ENCODE results near the gene ITPR1.

Gene ITPR1

DNA sequence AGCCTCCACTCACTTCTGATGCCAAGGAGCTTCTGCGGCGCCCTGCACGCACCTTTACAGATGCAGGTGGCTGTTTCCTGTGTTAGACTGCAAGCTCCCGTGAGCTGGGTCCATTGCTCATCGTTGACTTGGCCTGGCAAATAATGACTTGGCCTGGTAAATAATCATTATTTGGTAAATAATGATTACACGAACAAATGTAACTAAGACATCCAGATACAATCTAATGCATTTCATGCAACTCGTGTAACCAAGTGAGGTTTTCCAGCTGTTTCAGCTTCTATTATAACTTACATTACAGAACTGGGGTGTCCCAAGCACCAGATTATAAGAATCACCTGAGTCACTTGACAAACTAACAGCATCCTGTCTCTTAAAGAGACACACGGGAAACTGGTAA, 394.0 kb downstream of the ITPR1 start:
- TF ChIP-seq, protein P1, sequence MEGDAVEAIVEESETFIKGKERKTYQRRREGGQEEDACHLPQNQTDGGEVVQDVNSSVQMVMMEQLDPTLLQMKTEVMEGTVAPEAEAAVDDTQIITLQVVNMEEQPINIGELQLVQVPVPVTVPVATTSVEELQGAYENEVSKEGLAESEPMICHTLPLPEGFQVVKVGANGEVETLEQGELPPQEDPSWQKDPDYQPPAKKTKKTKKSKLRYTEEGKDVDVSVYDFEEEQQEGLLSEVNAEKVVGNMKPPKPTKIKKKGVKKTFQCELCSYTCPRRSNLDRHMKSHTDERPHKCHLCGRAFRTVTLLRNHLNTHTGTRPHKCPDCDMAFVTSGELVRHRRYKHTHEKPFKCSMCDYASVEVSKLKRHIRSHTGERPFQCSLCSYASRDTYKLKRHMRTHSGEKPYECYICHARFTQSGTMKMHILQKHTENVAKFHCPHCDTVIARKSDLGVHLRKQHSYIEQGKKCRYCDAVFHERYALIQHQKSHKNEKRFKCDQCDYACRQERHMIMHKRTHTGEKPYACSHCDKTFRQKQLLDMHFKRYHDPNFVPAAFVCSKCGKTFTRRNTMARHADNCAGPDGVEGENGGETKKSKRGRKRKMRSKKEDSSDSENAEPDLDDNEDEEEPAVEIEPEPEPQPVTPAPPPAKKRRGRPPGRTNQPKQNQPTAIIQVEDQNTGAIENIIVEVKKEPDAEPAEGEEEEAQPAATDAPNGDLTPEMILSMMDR (IDR thresholded peaks at IDR 0.05; ENCODE audit: low read depth, low read length): no peak
- DNase-seq: no peak

DNA sequence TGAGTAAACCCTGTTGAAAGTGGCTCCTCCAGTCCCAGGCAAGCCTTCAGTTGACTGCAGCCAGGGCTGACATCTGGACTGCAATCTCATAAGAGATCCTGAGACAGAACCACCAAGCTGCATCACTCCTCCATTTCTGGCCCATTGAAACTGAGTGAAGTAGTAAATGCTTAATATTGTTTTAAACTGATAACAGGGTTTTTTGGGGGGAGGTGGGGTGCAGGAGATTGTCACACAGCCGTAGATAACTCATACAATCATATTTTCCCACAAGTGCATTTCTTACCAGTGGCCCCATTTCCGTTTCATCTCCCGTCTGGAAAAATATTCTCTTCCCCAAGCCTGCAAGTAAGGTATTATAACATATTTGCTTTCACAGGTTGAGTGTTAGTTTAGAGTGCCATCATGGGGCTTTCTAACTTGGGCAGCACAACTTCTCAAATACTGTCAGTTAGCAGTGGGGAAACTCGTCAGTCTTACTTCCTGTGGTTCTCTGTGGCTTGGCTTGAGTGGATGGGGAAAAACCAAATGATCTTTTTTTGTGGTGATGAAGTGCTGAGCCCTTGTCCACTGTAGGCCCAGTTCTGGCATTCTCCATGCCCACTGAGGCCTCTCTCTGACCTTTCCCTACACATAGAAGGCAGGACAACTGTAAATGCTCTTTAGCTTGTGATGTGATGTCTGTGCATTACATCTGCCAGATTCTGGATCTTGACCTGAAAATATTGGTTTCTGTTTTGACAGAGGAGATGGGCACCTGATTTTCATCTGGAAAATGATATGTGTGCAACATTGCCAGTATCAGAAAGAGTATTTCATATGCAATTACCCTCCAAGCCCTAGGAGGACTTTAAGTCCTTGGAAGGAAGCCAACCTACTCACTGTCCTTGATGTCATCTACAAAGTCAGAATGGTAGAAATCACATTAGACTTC, 396.0 kb downstream of the ITPR1 start:
- Histone ChIP-seq H3K27me3 (no peaks in the 10 kb centered on the region), H3K4me3 (ENCODE audit: low read depth, low read length) (no peak overlapping the region), H3K36me3 (no peaks in the 10 kb centered on the region), H3K4me1 (no peaks in the 10 kb centered on the region), H3K9me3 (no peaks in the 10 kb centered on the region)
- TF ChIP-seq, protein P1 (IDR thresholded peaks at IDR 0.05; ENCODE audit: low read depth, low read length): no peak
- no peak for DNase-seq

More for the DNA sequence above, 394.0 kb downstream of the ITPR1 start:
- Histone ChIP-seq H3K9me3 (no peaks in the 10 kb centered on the region), H3K27me3 (no peaks in the 10 kb centered on the region), H3K4me1 (no peaks in the 10 kb centered on the region), H3K4me3 (ENCODE audit: low read depth, low read length) (no peak overlapping the region), H3K36me3 (no peaks in the 10 kb centered on the region)

DNA sequence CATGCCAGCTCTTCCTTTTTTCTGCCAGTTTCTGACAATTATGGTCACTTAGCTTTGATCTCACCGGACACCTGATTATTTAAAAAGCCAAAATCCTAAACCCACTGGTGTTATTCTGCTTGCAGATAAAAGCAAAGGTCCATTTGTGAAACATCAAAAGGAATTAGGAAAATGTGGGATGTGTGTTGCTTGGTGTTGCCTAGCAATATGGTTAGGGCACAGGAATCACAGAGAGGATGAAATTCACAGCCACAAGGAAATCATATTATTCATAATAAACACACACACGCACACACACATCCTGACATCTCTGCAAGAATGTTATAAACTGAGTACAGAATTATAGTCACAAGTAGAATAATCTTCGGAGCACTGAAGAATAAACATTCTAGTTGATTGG, 396.7 kb downstream of the ITPR1 start:
- Histone ChIP-seq H3K4me1 (no peaks in the 10 kb centered on the region), H3K9me3 (no peaks in the 10 kb centered on the region), H3K36me3 (no peaks in the 10 kb centered on the region), H3K4me3 (ENCODE audit: low read depth, low read length) (no peak overlapping the region), H3K27me3 (no peaks in the 10 kb centered on the region)
- DNase-seq: no peak
- TF ChIP-seq, protein P1 (IDR thresholded peaks at IDR 0.05; ENCODE audit: low read depth, low read length): no peak

DNA sequence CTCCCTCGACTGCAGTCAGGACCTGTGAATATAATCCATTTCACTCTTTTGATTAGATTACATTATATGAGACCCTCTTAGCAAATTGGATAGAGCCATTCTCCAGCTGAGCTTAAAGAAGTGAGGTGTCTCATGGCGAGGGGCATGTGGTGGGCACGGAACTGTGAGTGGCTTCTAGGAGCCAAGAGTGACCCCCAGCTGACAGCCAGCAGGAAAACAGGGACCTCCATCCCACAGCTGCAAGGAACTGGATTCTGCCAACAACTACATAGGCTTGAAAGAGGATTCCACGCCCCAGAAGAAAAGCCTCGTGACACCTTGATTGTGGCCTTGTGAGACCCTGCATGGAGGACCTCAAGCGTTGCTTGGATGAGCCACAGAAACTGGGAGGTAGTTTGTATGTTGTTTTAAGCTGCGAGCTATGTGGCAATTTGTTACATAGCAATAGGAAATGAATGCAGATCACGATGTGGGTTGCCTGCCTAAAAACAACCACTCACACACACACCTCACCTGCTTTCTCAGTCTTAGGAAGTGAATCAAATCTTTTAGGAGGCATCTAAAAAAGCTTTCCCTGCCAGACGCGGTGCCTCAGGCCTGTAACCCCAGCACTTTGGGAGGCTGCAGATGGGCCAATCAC, 401.9 kb downstream of the ITPR1 start:
- no peaks in the 10 kb centered on the region for H3K9me3 ChIP-seq
- TF ChIP-seq, protein P1 (IDR thresholded peaks at IDR 0.05; ENCODE audit: low read depth, low read length): no peak
- no peak for DNase-seq

DNA sequence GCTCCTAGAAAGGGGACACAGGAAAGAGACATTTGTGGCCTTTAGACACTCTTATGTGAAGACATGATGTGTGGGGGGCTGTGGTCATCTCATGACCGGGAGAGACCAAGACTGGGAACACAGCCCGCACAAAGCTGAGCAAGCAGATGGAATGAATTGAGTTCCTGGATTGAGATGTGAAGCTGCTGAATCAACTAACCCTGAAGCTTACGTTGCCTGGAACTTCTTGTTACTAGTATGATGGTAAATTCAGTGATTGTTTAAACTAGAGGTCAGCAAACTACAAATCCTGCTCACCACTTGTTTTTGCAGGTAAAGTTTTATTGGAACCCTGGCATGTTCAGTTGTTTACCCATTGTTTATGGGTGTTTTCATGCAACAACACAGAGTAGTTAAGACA, 402.7 kb downstream of the ITPR1 start:
- H3K36me3 ChIP-seq: no peaks in the 10 kb centered on the region
- TF ChIP-seq, protein P1 (IDR thresholded peaks at IDR 0.05; ENCODE audit: low read depth, low read length): no peak
- H3K4me1 ChIP-seq: no peaks in the 10 kb centered on the region
- H3K9me3 ChIP-seq: no peaks in the 10 kb centered on the region
- H3K27me3 ChIP-seq: no peaks in the 10 kb centered on the region
- H3K4me3 ChIP-seq (ENCODE audit: low read depth, low read length): no peak overlapping the region
- DNase-seq: no peak

More for the DNA sequence above, 401.9 kb downstream of the ITPR1 start:
- Histone ChIP-seq H3K27me3 (no peaks in the 10 kb centered on the region), H3K36me3 (no peaks in the 10 kb centered on the region), H3K4me1 (no peaks in the 10 kb centered on the region), H3K4me3 (ENCODE audit: low read depth, low read length) (no peak overlapping the region)
